Neural cell (in vitro differentiated cells): ENCODE results near the gene ABHD17C. TPM values are rescaled to one million over a fixed set of nuclear protein-coding genes. Genes with fewer than 3 reads are reported as not detected.

Experiments
- H2AFZ ChIP-seq: fragments of 200-600, 300-800 bp; sonication (generic), shearing (Covaris generic); 2 replicates; pipeline ENCODE4 v1.6.0; 2014; ENCODE audit warnings: low read depth, mild to moderate bottlenecking, antibody characterized with exemption, low read length, moderate library complexity
- H3F3A ChIP-seq: fragments of 200-600 bp; shearing (Covaris generic); 2 replicates; pipeline ENCODE4 v1.6.1; 2016; ENCODE audit warnings: mild to moderate bottlenecking, moderate library complexity, mixed read lengths, antibody characterized with exemption, low read length; ENCODE audit not compliant: insufficient read depth, poor library complexity, severe bottlenecking
- H3K27ac ChIP-seq: fragments of 200-600, 300-800 bp; sonication (generic), shearing (Covaris generic); 2 replicates; pipeline ENCODE4 v1.5.1; 2014; ENCODE audit warnings: mild to moderate bottlenecking, low read length, moderate library complexity
- H3K27me3 ChIP-seq: fragments of 300-800, 200-600 bp; sonication (generic), shearing (Covaris generic); 2 replicates; pipeline ENCODE4 v1.6.0; 2014; ENCODE audit warnings: mild to moderate bottlenecking, low read depth, low read length, moderate library complexity; ENCODE audit not compliant: insufficient read depth
- H3K36me3 ChIP-seq: fragments of 300-800, 200-600 bp; sonication (generic), shearing (Covaris generic); 2 replicates; pipeline ENCODE4 v1.5.1; 2014; ENCODE audit warnings: mild to moderate bottlenecking, antibody characterized with exemption, low read length, moderate library complexity; ENCODE audit not compliant: insufficient read depth
- H3K4me2 ChIP-seq: fragments of 300-800, 200-600 bp; sonication (generic), shearing (Covaris generic); 2 replicates; pipeline ENCODE4 v1.6.0; 2014; ENCODE audit warnings: mild to moderate bottlenecking, low read length
- H3K4me3 ChIP-seq: fragments of 300-800, 200-600 bp; sonication (generic), shearing (Covaris generic); 2 replicates; pipeline ENCODE4 v1.5.1; 2014; ENCODE audit warnings: mild to moderate bottlenecking, low read length, moderate library complexity
- H3K79me2 ChIP-seq: fragments of 200-600 bp; shearing (Covaris generic); replicated peaks from 2 replicates; pipeline ENCODE4 v1.6.0; 2014; ENCODE audit warnings: mild to moderate bottlenecking, low read length, moderate library complexity; ENCODE audit not compliant: insufficient read depth
- H3K9ac ChIP-seq: fragments of 300-800, 200-600 bp; sonication (generic), shearing (Covaris generic); 2 replicates; pipeline ENCODE4 v1.6.1; 2016; ENCODE audit warnings: mild to moderate bottlenecking, low read length, mixed read lengths
- H3K9me2 ChIP-seq: fragments of 200-600 bp; shearing (Covaris generic); 2 replicates; pipeline ENCODE4 v1.6.1; 2016; ENCODE audit warnings: mild to moderate bottlenecking, low read length, mixed read lengths; ENCODE audit not compliant: insufficient read depth
- H3K9me3 ChIP-seq: fragments of 200-600, 300-800 bp; sonication (generic), shearing (Covaris generic); 2 replicates; pipeline ENCODE4 v1.6.1; 2016; ENCODE audit warnings: mild to moderate bottlenecking, mixed run types, low read length, moderate library complexity, mixed read lengths
- H4K20me1 ChIP-seq: fragments of 200-600 bp; shearing (Covaris generic); 2 replicates; pipeline ENCODE4 v1.6.1; 2016; ENCODE audit warnings: mild to moderate bottlenecking, mixed run types; ENCODE audit not compliant: insufficient read depth
- EP300 ChIP-seq: fragments of 450-650 bp; conservative IDR thresholded peaks from 2 replicates; pipeline ENCODE4 v1.6.1; 2014; ENCODE audit warnings: antibody characterized with exemption, mild to moderate bottlenecking, moderate library complexity; ENCODE audit not compliant: poor library complexity, severe bottlenecking
- EZH2 ChIP-seq: fragments of 200-600, 300-800 bp; shearing (Covaris generic), sonication (generic); IDR thresholded peaks from 2 replicates; pipeline ENCODE4 v1.6.1; 2014; ENCODE audit warnings: antibody characterized with exemption, low read length, borderline replicate concordance, mild to moderate bottlenecking; ENCODE audit not compliant: insufficient read depth, poor library complexity, severe bottlenecking
- MXI1 ChIP-seq: fragments of 450-650 bp; conservative IDR thresholded peaks from 2 replicates; pipeline ENCODE4 v1.6.1; 2014; ENCODE audit warnings: antibody characterized with exemption, mild to moderate bottlenecking; ENCODE audit not compliant: poor library complexity, severe bottlenecking
- POLR2AphosphoS5 ChIP-seq: IDR thresholded peaks from 2 replicates; pipeline ENCODE4 v1.6.1; 2012
- RAD21 ChIP-seq: fragments of 450-650 bp; conservative IDR thresholded peaks from 2 replicates; pipeline ENCODE4 v1.6.1; 2014; ENCODE audit warnings: antibody characterized with exemption, mild to moderate bottlenecking, moderate library complexity
- SMC3 ChIP-seq: fragments of 450-650 bp; conservative IDR thresholded peaks from 2 replicates; pipeline ENCODE4 v1.6.1; 2014; ENCODE audit warnings: antibody characterized with exemption, mild to moderate bottlenecking, moderate library complexity; ENCODE audit not compliant: poor library complexity
- TAF1 ChIP-seq: IDR thresholded peaks from 2 replicates; pipeline ENCODE4 v1.6.1; 2012; ENCODE audit warnings: low read depth
- polyA plus RNA-seq: library from polyadenylated mRNA; depleted of rRNA; stranded (reverse); fragments of >200 nt; gene quantifications from 2 replicates; pipeline ENCODE4 v1.2.3, GENCODE V29; 2014
- TF ChIP-seq, protein P1 (sequence below): IDR thresholded peaks from 2 replicates; pipeline ENCODE4 v1.6.1; 2012; ENCODE audit warnings: borderline replicate concordance
- TF ChIP-seq, protein P2 (sequence below): fragments of 450-650 bp; IDR thresholded peaks from 2 replicates; pipeline ENCODE4 v1.5.1; 2014; ENCODE audit warnings: antibody characterized with exemption, mild to moderate bottlenecking, moderate library complexity; ENCODE audit not compliant: poor library complexity, severe bottlenecking

ABHD17C gene
- polyA plus RNA-seq, 1 donor from 2014 or later, result 18.3 TPM

DNA sequence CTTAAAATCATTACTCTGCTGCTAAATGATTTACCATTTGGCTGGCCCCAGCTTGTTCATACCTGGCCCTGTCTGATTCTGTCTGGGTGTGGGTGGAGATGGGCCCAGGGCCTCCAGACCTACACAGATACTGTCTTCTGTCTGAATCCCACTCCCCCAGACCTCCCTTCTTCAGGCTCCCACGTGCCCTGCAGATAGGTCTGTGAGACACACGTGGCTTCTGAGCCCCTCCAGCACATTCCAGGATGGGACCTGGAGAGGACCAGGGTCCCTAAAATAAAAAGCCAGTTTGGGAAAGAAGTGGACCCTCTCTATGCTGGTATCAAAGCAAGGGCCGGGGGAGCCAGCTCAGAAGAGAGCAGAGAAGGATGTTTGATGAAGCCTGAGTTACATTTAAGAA lies 69.4 kb downstream of the ABHD17C start:
- Histone ChIP-seq H3K9me2 (no peaks in the 10 kb centered on the region), H3K4me2 (no peak overlapping the region), H2AFZ (no peak overlapping the region), H3K36me3 (no peaks in the 10 kb centered on the region), H3K27ac (no peak overlapping the region), H4K20me1 (no peaks in the 10 kb centered on the region), H3F3A (no peaks in the 10 kb centered on the region), H3K27me3 (no peaks in the 10 kb centered on the region), H3K9ac (no peak overlapping the region), H3K9me3 (no peaks in the 10 kb centered on the region), H3K4me3 (no peak overlapping the region), H3K79me2 (no peaks in the 10 kb centered on the region)
- TF ChIP-seq RAD21 (no peak), MXI1 (no peak), POLR2AphosphoS5 (no peak), SMC3 (no peak), EP300 (no peak), EZH2 (no peak)
- TF ChIP-seq, protein P1, sequence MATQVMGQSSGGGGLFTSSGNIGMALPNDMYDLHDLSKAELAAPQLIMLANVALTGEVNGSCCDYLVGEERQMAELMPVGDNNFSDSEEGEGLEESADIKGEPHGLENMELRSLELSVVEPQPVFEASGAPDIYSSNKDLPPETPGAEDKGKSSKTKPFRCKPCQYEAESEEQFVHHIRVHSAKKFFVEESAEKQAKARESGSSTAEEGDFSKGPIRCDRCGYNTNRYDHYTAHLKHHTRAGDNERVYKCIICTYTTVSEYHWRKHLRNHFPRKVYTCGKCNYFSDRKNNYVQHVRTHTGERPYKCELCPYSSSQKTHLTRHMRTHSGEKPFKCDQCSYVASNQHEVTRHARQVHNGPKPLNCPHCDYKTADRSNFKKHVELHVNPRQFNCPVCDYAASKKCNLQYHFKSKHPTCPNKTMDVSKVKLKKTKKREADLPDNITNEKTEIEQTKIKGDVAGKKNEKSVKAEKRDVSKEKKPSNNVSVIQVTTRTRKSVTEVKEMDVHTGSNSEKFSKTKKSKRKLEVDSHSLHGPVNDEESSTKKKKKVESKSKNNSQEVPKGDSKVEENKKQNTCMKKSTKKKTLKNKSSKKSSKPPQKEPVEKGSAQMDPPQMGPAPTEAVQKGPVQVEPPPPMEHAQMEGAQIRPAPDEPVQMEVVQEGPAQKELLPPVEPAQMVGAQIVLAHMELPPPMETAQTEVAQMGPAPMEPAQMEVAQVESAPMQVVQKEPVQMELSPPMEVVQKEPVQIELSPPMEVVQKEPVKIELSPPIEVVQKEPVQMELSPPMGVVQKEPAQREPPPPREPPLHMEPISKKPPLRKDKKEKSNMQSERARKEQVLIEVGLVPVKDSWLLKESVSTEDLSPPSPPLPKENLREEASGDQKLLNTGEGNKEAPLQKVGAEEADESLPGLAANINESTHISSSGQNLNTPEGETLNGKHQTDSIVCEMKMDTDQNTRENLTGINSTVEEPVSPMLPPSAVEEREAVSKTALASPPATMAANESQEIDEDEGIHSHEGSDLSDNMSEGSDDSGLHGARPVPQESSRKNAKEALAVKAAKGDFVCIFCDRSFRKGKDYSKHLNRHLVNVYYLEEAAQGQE, result no peak
- TF ChIP-seq, protein P2, sequence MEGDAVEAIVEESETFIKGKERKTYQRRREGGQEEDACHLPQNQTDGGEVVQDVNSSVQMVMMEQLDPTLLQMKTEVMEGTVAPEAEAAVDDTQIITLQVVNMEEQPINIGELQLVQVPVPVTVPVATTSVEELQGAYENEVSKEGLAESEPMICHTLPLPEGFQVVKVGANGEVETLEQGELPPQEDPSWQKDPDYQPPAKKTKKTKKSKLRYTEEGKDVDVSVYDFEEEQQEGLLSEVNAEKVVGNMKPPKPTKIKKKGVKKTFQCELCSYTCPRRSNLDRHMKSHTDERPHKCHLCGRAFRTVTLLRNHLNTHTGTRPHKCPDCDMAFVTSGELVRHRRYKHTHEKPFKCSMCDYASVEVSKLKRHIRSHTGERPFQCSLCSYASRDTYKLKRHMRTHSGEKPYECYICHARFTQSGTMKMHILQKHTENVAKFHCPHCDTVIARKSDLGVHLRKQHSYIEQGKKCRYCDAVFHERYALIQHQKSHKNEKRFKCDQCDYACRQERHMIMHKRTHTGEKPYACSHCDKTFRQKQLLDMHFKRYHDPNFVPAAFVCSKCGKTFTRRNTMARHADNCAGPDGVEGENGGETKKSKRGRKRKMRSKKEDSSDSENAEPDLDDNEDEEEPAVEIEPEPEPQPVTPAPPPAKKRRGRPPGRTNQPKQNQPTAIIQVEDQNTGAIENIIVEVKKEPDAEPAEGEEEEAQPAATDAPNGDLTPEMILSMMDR, result no peak

DNA sequence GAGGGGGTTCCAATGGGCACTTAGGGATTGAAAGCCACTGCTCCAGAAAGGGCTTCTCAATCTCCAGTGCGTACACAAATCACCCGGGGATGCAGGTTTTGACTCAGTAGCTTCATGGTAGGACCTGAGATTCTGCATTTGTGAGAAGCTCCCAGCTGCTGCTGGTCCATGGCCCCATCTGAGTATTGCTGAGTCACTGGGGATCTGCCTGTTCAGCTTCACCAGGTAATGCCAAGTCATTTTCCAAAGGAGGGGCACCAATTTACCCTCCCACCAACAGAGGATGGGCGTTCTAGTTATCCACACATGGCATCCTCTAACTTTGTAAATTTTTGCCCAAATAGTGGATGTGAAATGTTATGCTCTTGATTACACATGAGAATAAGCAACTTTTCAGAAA lies 71.2 kb downstream of the ABHD17C start:
- Histone ChIP-seq H3F3A (no peaks in the 10 kb centered on the region), H3K79me2 (no peaks in the 10 kb centered on the region), H3K9me3 (no peaks in the 10 kb centered on the region), H3K4me2 (no peak overlapping the region), H3K27ac (no peak overlapping the region), H3K27me3 (no peaks in the 10 kb centered on the region), H4K20me1 (no peaks in the 10 kb centered on the region), H3K9ac (no peak overlapping the region), H3K9me2 (no peaks in the 10 kb centered on the region), H2AFZ (no peak overlapping the region), H3K4me3 (no peak overlapping the region), H3K36me3 (no peaks in the 10 kb centered on the region)
- TF ChIP-seq TAF1, result no peak
- TF ChIP-seq MXI1, result no peak
- no peak for TF ChIP-seq POLR2AphosphoS5
- TF ChIP-seq EZH2, result no peak
- TF ChIP-seq RAD21, result no peak
- TF ChIP-seq SMC3, result no peak
- TF ChIP-seq EP300, result no peak
- TF ChIP-seq, protein P2, result no peak
- TF ChIP-seq, protein P1, result no peak
